Forelimb muscle (tissue), 1 donor: ENCODE data around the gene BUB1B. TPM values are rescaled to one million over a fixed set of nuclear protein-coding genes. Genes with fewer than 3 reads are reported as not detected.
"Not testable (repeated sequence)": the region's sequence is repeated elsewhere in the genome, so short reads cannot be mapped to it uniquely, and the experiment has no call there.

Experiments
- DNase-seq: peaks from one replicate; pipeline ENCODE4 v3.0.0-alpha.2; 2013; ENCODE audit warnings: low read depth
- polyA plus RNA-seq: library from polyadenylated mRNA; unstranded; fragments of 120-200 nt; gene quantifications from one replicate; pipeline ENCODE4 v1.2.1, GENCODE V29; 2013; ENCODE audit not compliant: insufficient read length

The BUB1B gene
- polyA plus RNA-seq: 8.8 TPM

- DNase-seq: peak; percentile 91
Measured at GRCh38 chr15:40160689-40161688, at the start of gene BUB1B. Gene BUB1B (plus strand): TSS chr15:40161069. CDS start chr15:40161221, 152 bp downstream.

GRCh38 chr15:40111888-40112287 is 49.0 kb upstream of the BUB1B start:
- no peak for DNase-seq

GRCh38 chr15:40112789-40113188 is 48.1 kb upstream of the BUB1B start:
- DNase-seq: no peak

GRCh38 chr15:40114218-40114617 is 46.7 kb upstream of the BUB1B start:
- DNase-seq: no peak

- not testable (repeated sequence) for DNase-seq
Measured at GRCh38 chr15:40115106-40115505, 45.8 kb upstream of the BUB1B start.

GRCh38 chr15:40115670-40116093 is 45.2 kb upstream of the BUB1B start:
- no peak for DNase-seq

- DNase-seq: no peak
Measured at GRCh38 chr15:40118473-40118872, 42.4 kb upstream of the BUB1B start.

GRCh38 chr15:40121911-40122638 is 38.8 kb upstream of the BUB1B start:
- no peak for DNase-seq

GRCh38 chr15:40122989-40123388 is 37.9 kb upstream of the BUB1B start:
- DNase-seq: not testable (repeated sequence)

- DNase-seq: not testable (repeated sequence)
Measured at GRCh38 chr15:40123863-40124262, 37.0 kb upstream of the BUB1B start.

- DNase-seq: not testable (repeated sequence)
Measured at GRCh38 chr15:40124333-40124732, 36.5 kb upstream of the BUB1B start.

- DNase-seq: not testable (repeated sequence)
Measured at GRCh38 chr15:40124807-40125285, 36.0 kb upstream of the BUB1B start.

- DNase-seq: no peak
Measured at GRCh38 chr15:40125950-40126349, 34.9 kb upstream of the BUB1B start.

- no peak for DNase-seq
Measured at GRCh38 chr15:40128766-40129660, 31.9 kb upstream of the BUB1B start.

GRCh38 chr15:40130118-40130517 is 30.8 kb upstream of the BUB1B start:
- no peak for DNase-seq

GRCh38 chr15:40130799-40131502 is 29.9 kb upstream of the BUB1B start:
- DNase-seq: no peak

GRCh38 chr15:40133544-40133943 is 27.3 kb upstream of the BUB1B start:
- no peak for DNase-seq

GRCh38 chr15:40134885-40135284 is 26.0 kb upstream of the BUB1B start:
- DNase-seq: no peak

GRCh38 chr15:40135846-40136450 is 24.9 kb upstream of the BUB1B start:
- DNase-seq: not testable (repeated sequence)
